Lower leg skin (tissue), 4 donors: ENCODE data around the gene OSCP1. TPM values are rescaled to one million over a fixed set of nuclear protein-coding genes. Genes with fewer than 3 reads are reported as not detected.

Source experiments
- DNase-seq, 2 donors: peaks; one replicate each; pipeline ENCODE4 v3.0.0-alpha.2; 2019; ENCODE audit warnings: low spot score in 2 of 2
- H3K4me3 ChIP-seq: fragments of 200-600 bp; sonication (generic); 2 replicates; pipeline ENCODE4 v1.5.1; 2017; ENCODE audit warnings: mild to moderate bottlenecking, low read depth; ENCODE audit not compliant: poor library complexity, severe bottlenecking
- CTCF ChIP-seq, 3 donors: fragments of 450-650 bp; IDR thresholded peaks; one replicate each; pipeline ENCODE4 v1.5.1; 2016; ENCODE audit warnings: antibody characterized with exemption in 3 of 3, mild to moderate bottlenecking in 3 of 3, moderate library complexity in 2 of 3
- POLR2A ChIP-seq, 2 donors: fragments of 450-650 bp; IDR thresholded peaks; one replicate each; pipeline ENCODE4 v1.6.1; 2016 to 2017; ENCODE audit warnings: antibody characterized with exemption in 2 of 2, mild to moderate bottlenecking in 1 of 2, moderate library complexity in 1 of 2
- WGBS, 2 donors: methylation state at CpG; one replicate each; pipeline ENCODE4 v1.1.5; 2018; 5-methylcytosine and 5-hydroxymethylcytosine counted together
- intact Hi-C: fragments of 100-400 bp; cut with DNase I; formaldehyde crosslinking; loops from one replicate; pipeline ENCODE4 v1.15.0; 2023; ENCODE audit warnings: low total_unique reads
- total RNA-seq, 4 donors: library from RNA; depleted of rRNA; stranded (reverse); fragments of >200 nt; gene quantifications; one replicate each; pipeline ENCODE4 v1.1.0, GENCODE V29; 2016

Gene OSCP1
- total RNA-seq, 4 donors from 2014 or later, result 4.0 to 8.5 (median 4.8) TPM

DNA sequence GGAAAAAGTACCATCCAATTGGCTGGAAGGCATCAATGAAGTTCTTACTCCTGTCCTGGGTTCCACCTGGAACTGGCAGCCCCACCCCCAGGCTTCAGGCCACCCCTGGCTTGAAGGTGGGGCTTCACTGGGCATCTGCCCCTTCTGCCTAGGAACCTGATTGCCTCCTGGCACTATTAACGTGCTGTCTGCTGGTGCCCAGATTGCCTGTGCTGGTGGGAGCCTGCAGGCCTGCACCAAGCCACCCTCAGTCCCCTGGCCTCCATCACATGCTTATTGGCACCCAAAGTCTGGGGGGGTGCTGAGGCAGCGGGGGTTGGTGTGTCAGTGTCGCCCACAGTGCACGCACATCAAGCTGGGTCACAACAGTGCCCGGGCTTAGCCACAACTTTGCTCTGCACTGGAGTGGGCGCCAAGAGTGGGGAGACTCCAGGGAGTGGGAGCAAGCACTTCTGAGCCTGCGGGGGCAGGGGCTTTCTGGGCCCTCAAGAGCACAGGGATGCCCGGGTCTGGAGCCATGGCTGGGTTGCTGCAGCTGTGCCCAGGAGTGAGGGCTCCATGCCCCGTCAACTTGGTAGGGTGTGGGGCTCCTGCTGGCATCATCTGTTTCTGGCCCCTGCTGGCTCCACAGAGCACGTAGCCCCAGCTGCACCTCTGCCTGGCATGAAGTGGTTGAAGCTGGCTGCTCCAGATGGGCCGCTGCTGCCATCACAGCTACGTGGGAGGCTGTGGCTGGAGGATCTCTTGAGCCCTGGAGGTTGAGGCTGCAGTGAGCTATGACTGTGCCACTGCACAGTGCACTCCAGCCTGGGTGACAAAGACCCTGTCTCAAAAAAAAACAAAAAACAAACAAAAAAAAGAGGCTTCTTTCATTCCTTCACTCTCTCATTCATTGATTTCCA lies 48.4 kb downstream of the OSCP1 start:
- no peak overlapping the region for H3K4me3 ChIP-seq
- 88 to 89% methylated on average over 10 to 12 of the region's 12 CpGs for WGBS, 2 donors
- intact Hi-C loops, result no loop called here
- no peak for TF ChIP-seq POLR2A (IDR thresholded peaks at IDR 0.05)
- no peak for TF ChIP-seq CTCF (IDR thresholded peaks at IDR 0.05)
- DNase-seq, result no peak

- 59% methylated on average over 22 of the region's 22 CpGs for WGBS, 2 donors
- intact Hi-C loops, result no loop called here
- H3K4me3 ChIP-seq, result no peak overlapping the region
- DNase-seq, result peak; percentile 84 to 97
- TF ChIP-seq CTCF (IDR thresholded peaks at IDR 0.05) (no peak), POLR2A (IDR thresholded peaks at IDR 0.05) (no peak)
Observed at GRCh38 chr1:36400825-36401601, 49.2 kb downstream of the OSCP1 start.

DNA sequence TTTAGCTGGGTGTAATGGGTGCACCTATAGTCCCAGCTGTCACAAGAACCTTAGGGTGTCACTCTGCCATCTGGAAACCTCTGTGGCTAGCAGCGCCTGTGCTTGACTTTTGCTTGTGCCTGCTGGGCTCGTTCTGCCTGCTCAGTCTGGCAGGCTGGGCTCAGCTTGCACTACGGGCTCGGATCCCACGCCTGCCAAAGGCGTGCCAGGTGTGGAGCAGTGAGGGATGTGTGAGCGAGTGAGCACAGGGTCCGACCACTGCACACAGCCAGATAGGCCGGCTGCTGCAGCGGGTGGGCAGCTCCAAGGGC lies 49.8 kb downstream of the OSCP1 start:
- TF ChIP-seq CTCF (IDR thresholded peaks at IDR 0.05) (no peak), POLR2A (IDR thresholded peaks at IDR 0.05) (no peak)
- 40 to 75% methylated on average over 8 to 10 of the region's 10 CpGs for WGBS, 2 donors
- intact Hi-C loops, result no loop called here
- H3K4me3 ChIP-seq, result no peak overlapping the region
- DNase-seq, result no peak

GRCh38 chr1:36398370-36398977 lies 51.8 kb downstream of the OSCP1 start:
- no peak for DNase-seq
- no peak overlapping the region for H3K4me3 ChIP-seq
- no peak for TF ChIP-seq CTCF (IDR thresholded peaks at IDR 0.05)
- no peak for TF ChIP-seq POLR2A (IDR thresholded peaks at IDR 0.05)
- WGBS, 2 donors, result 79 to 81% methylated on average over 7 of the region's 7 CpGs
- intact Hi-C loops, result no loop called here

DNA sequence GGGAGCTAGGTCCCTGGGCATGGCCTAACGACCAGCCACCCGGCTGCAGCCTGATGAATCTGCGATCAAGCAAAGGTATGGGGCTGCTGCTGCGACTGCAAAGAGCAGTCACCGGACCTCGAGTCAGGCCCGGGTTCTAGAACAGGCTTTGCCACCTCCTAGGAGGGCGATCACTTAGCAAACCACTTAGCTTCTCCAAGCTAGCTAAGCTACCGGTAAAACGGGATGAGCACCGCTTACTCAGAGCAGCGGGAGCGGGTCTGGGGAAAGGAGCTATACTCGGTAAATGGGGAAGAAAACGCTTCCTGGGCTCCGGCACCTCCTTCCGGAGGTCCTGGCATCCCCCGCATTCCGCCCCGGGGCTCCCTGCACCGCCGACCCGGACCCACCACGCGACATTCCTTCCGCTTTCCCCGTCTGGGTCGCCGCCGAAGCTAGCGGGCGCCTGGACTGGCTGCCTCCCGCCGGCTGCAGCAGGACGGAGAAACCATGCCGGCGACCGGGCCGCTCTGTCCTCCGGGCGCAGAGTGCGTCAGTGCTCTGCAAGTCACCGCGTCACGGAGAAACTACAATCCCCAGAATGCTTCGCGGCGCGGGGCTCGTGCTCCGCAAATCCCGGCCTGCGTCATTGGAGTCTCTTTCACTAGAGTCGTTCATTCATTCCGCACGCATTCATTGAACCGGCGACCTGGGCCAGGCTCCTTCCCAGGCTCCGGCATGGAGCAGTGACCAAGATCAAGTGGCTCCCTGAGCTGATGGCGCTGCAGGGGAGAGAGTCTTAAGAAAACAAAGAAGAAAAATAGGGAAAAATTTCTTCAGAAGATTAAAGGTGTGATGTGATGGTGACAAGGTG lies 52.6 kb downstream of the OSCP1 start, which contains the start of gene LSM10:
TSS of gene LSM10 (minus strand) at position 531 of the 853 bp plus-strand sequence. CDS start 3,779 bp downstream, outside the sequence.
- WGBS, 2 donors, result 0 to 1% methylated on average over 31 to 57 of the region's 60 CpGs
- H3K4me3 ChIP-seq, result peak within 1 kb of the TSS; percentile 57
- intact Hi-C loops, result no loop called here
- TF ChIP-seq POLR2A (IDR thresholded peaks at IDR 0.05) (peak in 1 of 2 donors; percentile 79), CTCF (IDR thresholded peaks at IDR 0.05) (no peak)
- DNase-seq, result peak; percentile 93 to 99
